Right lung (tissue), 5 donors: Measurements from ENCODE around the gene DICER1. TPM values are rescaled to one million over a fixed set of nuclear protein-coding genes. Genes with fewer than 3 reads are reported as not detected.

ENCODE experiments used
- DNase-seq, 2 donors: peaks; one replicate each; pipeline ENCODE4 v3.0.0-alpha.2; 2013
- polyA plus RNA-seq, 5 donors: library from polyadenylated mRNA; unstranded; fragments of 120-200 nt; gene quantifications; one replicate each; pipeline versions ENCODE4 v1.2.1 to v1.2.3, GENCODE V29; 2013; ENCODE audit warnings: inconsistent platforms in 1 of 5, low replicate concordance in 1 of 5; ENCODE audit not compliant: insufficient read length in 5 of 5, insufficient read depth in 1 of 5

Gene DICER1
- polyA plus RNA-seq, 5 donors = 32.2 to 56.8 (median 49.6) TPM

DNA sequence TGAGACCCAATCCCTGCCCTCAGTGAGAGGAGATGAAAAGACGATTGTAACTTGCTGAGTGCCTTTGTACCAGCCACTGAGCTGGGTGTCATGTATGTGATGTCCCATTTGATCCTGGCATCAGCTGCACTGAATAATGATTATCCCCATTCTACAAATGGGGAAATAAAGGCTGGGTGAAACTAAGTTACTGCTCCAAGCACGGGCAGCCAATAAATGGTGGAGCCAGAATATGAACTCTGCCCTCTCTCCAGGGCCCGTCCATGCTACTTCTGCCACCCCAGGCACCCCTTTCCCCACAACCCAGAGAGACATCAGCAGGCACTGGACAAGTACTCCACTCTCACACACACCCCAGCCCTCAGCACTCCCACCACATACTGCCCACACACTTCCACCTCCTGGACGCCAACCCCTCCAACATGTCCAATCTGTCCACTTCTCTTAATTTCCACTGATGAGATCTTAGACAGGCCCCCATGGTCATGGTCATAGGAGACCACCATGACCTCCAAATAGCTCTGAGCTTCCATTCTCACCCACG lies 115.8 kb downstream of the DICER1 start:
- no peak for DNase-seq

GRCh38 chr14:95040708-95041476 lies 116.4 kb downstream of the DICER1 start:
- DNase-seq = no peak

GRCh38 chr14:95039993-95040348 lies 117.4 kb downstream of the DICER1 start:
- no peak for DNase-seq

DNA sequence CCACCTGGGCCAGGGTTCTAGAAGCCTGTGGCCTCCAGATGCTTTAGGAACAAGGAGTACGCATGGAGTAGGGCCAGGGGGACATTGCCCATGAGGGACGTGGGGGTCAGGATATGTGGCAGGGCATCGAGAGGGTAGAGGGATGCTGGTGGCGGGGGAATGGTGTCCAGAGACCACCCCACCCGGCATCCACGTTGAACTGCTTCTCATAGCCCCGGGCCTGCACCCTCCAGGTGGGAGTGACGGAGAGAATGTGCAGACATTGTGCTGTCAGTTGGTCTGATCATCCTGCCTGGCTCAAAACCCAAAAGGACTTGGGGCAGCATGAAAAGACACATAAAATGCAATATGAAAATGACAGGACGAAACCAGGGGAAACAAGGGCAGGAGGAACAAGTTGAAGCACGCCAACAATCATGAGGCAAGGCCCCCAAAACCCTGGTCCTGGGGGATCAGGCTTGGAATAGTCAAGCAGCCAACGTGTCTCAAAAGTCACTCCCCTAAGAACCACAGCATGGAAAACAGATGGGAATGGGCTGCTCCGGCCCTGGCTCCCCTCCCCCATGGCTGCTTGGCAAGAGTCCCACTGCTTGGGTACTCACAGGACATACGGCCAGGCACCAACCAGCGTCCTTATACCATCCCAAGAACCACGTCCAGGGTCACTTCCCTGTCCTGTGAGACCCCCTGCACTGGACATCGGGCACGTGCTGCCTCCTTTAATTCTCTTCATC lies 117.9 kb downstream of the DICER1 start:
- DNase-seq = no peak

DNA sequence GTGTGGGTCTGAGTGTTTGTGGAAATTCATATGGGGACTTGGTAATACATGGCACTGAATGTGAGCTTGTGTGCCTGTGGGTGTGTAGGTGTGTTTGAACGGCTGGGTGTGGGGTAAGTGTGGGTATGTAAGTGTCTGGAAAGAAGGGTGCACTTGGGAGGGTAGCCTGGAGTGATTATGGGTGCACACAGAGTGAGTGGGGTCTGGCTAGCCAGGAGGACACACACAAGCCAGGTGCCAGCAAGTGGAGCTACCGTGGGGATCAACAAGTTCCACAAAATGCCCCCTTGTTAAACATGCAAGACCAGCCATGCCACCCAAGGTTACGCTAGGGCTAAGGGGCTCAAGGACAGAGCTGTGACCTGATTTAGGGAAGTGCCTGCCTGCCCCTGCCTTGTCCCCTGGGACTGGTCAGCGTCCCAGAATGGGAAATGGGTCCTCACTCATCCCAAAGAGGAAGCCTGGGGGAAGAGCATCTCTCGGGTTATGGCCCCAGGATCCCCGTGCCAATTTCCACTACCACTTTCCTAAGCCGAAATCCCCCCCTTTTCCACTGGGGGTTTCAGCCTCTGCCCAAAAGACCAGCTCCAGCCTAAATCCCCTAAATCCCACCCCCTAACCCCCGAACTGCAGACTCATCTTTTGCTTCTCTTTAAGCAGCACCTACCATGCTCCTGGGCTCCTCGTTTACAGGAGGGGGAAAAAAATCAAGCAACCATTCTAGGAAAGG lies 118.6 kb downstream of the DICER1 start:
- no peak for DNase-seq

DNA sequence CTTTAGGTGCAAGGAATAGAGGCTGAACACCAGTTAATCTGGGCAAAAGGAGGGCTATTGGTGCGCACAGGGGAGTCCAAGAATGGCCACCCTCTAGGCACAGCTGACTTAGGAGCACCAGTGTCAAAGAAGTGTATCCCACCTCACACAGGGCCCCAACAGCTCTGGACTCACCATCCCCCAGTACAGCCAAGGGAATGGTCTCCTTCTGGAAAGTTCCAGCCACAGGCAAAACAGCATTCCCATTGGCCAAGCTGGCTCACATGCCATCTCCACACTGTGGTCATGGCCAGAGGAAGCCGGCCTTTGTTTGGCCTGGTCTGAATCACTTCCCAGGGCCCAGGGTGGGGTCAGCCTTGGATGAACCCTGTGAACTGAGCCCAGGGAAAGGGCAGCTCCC lies 120.1 kb downstream of the DICER1 start:
- DNase-seq = no peak

Other genes with a start within 250 kb of the DICER1 start
- 10 to 100 TPM in 4 of 5 donors, 1 to 10 TPM in 1; 7.8 to 18.3 (median 13.1) TPM for gene CLMN, start 162.4 kb upstream of the DICER1 start, polyA plus RNA-seq